Measurements from ENCODE around the gene CTU2.

The CTU2 gene

DNA sequence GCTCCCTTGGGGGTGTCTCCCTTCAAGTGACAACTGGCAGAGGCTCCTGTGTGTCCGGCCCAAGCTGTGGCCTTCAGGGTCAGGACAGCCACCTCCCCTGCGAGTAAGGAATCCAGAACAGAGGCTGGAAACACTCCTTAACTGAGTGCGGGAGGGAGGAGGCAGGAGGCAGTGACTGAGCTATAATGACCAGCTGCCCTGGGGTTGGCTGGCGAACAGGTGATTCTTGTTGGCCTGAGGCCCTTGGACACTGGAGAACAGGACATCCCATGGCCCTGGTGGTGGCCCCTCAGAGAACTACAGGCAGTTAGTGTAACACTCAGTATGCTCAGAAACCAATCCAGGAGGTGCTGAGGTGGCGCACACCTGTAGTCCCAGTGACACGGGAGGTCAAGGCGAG lies 10.6 kb upstream of the CTU2 start:
- no peak for DNase-seq
- intact Hi-C loops (cut with DNase I) = no loop called here

DNA sequence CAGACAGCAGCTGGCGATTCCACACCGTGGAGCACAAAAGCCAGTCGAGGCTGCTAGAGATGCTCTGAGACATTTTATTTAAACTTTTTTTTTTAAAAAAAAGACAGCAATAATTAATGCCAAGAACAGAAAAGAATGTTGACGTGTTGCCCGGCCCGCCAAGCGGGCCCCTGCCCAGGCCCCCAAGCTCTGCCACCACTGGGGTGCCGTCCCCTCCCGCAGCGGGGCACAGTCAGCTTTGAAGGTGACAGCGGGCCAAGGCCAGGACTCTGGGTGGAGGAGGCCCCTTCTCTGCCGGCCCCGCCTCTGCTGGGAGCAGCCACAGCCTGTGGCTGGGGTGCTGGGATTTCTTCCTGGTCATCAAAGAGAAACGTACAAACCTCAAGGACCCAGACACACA lies 9.9 kb upstream of the CTU2 start:
- intact Hi-C loops (cut with DNase I) = no loop called here

DNA sequence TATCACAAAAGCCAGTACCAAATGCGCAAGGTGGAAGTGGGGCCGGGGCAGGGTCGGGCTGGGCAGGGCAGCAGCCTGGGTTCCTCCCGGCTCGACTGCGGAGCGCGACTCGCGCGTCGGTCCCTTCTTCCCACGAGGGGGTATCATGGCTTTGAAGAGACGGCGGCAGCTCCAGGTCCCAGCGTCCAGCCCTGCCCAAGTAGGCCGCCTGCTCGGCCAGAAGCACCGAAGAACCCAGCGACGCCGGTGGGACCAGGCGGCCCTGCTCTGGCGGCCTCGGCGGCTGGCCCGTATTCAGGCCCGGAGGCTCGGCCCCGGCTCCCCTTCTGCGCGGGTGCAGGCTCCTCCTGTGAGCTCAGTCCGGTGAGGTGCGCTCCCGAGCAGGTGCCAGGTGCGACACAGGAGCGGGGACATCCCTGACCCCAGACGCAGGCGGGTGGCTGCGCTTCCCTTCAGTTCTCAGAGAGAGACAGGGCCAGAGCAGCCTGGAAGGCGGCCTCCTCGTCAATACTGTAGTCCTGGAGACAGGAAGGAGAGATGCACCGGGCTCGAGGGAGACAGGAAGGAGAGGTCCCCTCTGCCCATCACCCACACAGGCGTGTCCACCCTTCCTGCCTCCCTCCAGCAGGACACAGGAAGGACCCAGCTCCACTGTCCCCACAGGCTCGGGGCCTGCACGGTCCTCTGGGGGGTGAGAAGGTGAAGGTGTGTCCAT lies 9.0 kb upstream of the CTU2 start:
- intact Hi-C loops (cut with DNase I) = no loop called here
- no peak for DNase-seq

More for the DNA sequence above, 9.9 kb upstream of the CTU2 start:
- DNase-seq = no peak

DNA sequence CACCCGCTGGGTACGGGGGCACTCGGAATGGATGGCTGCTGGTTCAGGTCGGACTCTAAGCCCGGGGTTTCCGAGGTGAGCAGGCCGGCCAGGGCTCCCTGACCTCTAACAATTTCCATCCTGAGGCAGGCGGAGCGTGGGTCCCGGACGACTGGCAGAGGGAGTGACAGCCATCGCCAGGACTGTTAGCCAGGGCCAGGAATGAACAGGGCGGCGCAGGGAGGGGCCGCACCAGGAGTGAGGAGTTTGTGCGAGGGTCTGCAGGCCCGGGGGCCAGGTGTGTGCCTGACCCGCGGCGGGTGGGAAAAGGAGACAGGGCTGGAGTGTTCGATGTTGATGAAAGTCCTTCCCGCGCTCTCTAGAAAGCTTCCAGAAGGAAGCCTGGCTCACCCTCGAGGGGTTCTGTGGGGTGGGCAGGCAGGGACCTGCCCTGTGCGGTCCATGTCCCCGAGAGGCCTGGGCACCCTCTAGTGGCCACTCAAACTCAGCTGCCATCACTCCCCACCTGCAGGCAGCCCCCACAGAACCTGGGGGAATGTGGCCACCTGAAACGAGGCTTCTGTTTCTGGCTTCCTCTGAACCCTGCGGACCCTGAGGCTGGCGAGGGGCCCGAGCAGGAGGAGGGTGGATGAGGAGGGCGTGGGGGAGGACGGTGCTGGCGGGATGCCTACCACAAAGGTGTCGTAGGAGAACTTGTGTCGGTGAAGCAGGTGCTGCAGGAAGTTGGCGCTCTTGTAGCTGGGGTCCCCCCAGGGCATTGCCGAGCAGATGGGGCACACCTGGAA lies 8.3 kb upstream of the CTU2 start:
- DNase-seq = no peak

DNA sequence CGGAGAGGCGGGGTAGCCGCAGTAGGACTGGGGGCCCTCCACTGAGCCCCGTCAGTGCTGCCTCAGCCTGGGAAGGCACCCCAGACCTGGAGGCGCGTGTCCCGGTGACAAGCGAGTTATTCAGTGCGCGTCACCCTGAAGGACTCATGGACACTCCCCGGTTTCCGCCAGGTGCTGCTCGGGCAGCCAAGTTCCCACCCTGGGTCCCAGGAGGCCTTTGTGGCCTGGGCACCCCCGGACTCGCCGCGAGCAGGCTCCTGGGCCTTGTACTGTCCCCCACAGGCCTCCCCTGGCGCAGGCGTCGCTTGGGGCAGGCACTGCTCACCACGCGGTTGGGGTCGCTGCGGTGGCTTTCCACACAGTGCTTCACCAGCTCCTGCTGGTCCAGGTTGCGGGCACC lies 7.7 kb upstream of the CTU2 start:
- intact Hi-C loops (cut with DNase I) = no loop called here

More for the DNA sequence above, 8.3 kb upstream of the CTU2 start:
- intact Hi-C loops (cut with DNase I) = no loop called here

DNA sequence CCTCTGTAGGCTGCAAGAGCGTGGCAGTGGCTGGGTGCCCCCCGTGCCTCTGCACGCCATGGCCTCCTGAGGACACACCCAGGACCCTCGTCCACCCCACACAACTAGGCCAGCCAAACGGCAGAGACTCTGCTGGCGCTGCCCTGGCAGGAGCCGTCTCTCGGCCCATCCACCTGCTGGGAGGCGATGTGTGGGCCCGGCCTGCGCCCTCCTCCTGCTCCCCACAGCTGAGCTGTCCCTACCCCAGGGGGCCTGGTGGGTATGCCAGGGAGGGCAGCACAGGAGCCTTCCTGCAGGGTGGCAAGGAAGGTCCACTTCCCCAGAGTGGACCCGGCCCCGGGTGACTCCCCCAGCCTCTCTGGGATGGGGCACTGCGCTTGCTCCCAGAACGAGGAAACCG lies 7.1 kb upstream of the CTU2 start:
- DNase-seq = no peak
- intact Hi-C loops (cut with DNase I) = no loop called here

More for the DNA sequence above, 7.7 kb upstream of the CTU2 start:
- DNase-seq = no peak

DNA sequence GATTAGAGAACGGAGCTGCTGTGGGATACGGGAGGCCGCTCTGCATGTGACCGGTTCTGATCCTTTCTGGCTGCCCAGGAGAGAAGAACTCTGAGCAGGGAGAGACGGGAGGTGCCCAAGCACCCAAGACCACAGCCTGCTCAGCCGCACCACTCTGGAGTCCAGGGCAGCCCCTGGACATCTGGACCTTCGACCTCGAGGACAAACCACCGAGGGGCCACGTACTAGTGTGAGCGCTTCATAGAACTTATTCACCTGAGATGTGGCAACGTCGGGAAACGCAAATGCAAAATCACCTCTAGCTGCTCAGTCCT lies 6.0 kb upstream of the CTU2 start:
- DNase-seq = no peak
- intact Hi-C loops (cut with DNase I) = no loop called here

DNA sequence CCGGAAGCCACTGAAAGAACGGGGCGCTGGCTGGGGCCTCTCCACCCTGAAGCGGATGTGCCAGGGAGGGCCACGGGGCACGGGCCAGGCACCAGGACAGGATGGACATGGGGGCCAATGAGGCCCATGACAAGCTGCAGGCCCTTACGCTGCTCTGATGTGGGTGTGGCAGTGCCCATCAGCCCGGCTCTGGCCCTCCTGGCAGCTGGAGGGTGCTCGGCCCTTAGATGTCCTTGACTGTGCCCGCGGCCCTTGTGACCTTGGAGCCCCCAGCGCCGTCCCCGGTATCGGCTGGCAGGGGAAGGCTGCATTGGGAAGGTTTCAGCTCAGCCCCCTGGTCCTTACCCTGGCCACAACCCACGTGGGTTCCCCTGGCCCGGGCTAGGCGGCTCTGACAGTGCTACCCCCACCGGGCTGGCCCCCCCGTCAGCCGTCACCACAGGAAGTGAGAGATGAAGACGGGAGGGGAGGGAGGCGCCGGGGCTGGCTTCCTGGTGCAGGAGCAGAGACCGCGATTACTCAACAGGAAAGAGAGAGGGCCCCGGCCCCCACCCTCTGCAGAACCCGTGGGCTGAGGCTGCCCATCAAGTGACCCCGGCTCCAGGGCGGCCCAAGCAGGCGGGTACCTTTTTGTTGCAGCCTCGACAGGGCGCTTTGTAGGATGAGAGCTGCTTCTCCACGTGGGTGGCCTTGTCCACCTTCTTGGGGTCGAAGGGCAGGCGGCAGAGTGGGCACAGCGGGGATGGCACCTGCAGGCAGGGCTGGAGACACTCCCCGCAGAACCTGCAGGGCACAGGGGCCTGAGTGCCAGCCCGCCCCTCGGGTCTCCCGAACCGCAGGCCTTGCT lies 5.4 kb upstream of the CTU2 start:
- intact Hi-C loops (cut with DNase I) = no loop called here
- DNase-seq = peak in 8 of 10 donors; percentile 27 to 93 (median 55)

DNA sequence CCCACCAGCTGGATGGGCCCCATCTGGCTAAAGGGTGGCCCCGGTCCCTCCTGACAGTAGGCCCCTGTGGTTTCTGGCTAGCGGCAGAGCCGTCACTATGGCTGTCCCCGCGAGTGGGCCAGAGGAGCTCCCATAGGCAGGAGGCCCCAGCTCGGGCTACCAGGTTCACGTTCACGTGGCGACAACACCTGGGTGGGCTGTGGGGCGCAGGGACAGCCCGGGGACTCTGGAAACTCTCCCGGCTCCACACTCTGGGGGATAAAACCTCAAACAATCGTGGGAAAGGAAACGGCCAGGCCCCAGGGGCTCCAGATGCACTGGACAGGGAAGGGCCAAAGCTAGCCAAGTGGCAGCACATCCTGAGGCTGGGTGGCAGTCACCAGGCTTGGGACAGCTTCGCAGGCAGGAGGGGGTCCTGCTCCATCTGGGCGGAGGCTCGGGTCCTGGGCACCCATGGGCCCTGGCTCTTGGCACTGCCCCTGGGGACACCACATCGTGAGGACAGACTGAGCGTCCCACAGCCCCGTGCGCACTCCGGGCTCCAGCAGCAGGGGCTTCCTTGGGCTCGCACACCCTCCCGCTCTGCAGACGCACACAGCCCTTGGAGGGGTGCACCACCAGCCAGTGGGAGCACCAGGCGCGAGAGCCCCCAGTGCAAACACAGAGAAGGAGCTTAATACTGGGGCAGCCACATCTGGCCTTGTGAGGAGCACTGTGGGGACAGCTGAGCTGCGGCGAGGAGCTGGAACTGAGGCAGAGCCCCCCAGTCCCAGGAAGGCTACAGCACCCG lies 4.5 kb upstream of the CTU2 start:
- no peak for DNase-seq
- intact Hi-C loops (cut with DNase I) = no loop called here

DNA sequence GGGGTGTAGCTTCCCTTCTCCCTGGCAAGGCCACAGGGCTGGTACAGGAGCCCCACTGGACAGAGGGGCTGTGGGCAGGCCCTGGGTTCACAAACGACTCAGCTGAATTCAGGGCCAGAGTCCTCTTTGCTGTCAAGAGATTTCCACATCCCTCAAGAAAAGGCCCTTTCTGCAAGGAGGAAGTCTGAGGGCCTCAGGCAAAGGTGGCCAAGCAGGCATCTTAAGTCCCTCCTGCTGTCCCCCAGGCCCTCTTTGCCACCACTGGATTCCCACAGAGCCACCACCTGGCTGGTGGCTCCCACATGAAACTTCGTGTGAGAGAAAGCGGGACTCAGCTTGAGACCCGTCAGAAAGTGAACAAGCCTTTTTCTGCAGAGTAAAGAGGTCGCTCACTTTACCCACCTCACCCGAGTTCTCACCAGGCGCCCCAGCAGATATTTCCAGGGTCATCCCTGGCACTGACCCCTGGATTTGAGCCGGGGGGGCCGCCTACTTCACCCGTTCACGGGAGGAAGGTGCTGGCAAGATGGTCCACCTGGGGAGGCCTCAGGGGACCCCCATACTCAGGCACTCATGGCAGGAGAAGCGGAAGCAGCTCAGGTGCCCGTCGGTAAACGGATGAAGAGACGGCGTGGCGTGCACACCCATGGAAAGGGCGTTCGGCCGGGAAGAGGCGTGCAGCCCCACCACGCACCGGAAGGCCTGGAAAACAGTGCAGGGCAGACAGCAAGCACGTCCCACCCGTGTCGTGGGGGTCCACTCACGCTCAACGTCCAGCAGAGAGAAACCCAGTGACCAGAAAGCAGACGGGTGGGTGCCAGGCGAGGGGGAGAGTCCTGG lies 3.7 kb upstream of the CTU2 start:
- DNase-seq = no peak
- intact Hi-C loops (cut with DNase I) = no loop called here

DNA sequence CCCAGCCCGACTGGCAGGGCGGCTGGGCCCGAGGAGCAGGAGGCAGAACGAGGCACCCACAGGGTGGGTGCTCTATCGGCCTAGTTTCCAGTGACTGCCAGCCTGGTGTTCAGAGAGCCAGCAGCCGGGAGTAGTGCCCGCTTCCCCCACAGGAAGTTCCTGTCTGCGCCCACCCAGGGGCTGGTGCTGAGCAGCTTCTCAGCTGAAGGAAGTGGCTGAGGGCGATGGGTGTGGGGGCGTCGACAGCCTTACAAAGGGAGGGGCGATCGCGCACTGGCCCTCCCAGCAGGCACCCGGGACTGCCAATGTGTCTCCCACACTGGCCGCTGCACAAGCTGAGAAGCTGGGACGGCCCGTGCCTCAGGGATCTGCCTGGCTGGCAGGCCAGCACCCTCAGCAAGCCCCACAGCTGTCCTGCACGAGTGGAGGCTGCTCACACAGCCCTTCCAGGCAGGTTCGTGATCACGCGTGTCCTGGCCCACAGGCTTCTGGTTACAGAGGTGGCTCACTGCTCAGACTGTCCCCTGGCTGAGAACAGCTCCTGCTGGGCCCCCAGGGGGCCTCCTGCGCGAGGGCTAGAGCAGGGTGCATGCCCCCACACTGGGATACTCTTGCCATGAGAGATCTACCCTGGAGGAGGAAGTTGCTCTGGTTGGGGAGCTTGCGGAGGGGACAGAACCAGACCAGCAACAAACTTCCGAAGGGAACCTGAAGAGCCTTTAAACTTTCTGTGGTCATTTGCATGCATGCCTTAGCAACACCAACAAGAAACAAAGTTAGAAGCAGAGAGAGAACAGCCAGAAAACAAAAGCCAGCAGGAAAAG lies 2.6 kb upstream of the CTU2 start:
- peak in 5 of 10 donors; percentile 39 to 92 (median 57) for DNase-seq
- intact Hi-C loops (cut with DNase I) = no loop called here

DNA sequence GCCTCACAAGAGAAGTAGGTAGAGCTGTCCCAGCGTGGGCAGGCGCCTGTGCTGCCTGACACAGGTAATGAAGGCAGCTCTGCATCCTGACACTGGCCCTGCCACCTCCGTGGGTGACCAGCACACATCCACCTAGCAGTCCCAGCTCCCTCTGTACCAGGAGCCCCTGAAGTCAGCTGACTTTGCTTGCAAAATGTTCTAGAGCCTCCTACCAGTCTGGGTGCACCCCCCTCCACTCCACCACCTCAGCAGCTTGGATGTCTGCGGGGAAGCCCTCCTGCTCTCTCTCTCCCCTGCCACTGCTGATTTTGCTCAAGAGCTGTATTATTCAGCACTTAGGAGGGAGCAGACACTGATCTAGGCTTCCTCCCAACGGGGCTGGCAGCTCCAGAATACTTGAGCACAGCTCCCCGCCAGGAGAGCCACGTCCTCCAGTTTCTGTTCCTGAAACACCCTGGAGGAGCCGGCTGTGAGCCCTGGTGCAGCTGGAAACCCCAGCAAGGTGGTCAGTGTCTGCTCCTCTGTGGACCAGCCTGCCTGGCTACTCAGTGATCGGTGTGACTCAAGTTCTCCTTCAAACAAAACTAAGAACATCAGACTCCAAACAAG lies 1.1 kb upstream of the CTU2 start:
- intact Hi-C loops (cut with DNase I) = no loop called here
- DNase-seq = no peak

DNA sequence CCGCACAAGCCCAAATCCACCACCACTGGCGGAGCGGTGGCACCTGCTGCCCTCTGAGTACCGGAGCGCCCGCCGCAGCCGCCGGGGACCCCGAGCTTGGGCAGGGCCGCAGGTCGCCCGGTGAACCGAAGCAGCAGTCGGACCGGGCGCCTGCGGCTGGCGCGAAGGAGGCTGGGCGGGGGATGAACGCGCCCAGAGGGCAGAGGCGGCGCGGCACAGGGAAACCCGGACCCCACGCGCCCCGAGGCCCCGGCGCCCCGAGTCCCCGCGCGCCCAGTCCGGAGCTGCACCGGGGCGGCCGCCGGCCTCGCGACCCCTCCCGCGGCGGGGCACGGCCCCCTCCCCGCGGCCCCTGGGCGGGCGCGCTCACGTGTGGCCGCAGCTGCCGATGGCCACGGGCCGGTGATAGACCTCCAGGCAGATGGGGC lies 488 bp upstream of the CTU2 start:
- no peak for DNase-seq
- intact Hi-C loops (cut with DNase I) = loop anchor here (2.0 kb wide), 1 partner anchor 511 kb away; the partner anchor contains the start of gene ZNF778

DNA sequence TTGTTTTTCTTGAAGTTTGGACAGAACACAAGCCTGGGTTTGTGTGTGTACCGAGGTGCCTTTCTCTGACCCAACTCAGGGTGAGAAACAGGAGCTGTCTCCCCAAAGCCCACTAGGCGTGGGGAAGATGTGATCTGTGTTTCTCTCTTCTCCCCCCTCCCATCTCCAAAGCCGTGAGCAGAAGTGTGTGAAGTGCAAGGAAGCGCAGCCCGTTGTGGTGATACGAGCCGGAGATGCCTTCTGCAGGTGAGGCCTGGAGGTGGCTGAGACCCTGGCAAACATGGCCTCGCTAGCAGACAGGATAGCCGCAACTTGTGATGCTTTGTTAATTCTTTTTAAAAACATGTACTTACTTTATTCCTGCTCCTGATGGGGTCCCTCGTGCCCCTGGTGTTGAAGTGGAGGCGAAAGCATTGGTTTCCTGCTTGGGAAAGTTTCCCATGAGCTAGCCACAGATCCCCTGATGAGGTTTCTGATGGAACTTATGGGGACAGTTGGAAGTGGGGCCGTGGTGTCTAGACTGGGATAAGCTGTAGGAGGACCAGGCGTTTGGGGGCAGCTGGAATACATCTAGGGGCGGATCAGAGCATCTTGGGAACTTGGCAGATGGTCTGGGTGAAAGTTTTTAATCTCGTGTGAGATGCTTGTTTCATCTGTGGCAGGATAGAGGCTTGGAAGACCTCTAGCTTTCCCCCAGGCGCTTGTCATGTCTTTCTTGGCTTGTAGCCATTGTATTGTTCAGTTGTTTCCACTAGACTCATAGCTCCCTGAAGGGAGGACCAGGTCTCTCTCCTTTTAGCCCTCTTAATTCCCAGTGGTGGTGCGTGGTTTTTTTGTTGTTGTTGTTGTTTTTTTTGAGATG lies 893 bp downstream of the CTU2 start:
- intact Hi-C loops (cut with DNase I) = loop anchor here (2.0 kb wide), 1 partner anchor 510 kb away; the partner anchor contains the start of gene ZNF778
- no peak for DNase-seq

DNA sequence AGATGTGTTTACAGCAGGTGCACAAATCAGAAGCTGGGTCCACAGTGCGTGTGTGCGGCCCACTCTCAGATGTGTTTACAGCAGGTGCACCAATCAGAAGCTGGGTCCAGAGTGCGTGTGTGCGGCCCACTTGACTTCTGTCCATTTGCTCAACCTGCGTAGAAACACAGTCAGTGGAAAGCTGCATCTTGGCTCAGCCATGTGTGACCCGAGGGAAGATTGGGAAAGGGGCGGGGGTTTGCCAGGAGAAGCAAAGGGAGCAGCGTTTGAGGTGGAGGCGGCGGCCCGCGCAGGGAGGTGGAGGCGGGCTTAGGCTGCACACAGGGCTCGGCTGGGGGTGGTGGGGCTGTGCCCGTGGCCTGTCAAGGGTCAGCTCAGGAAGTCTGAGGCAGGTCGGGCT lies 4.3 kb downstream of the CTU2 start:
- intact Hi-C loops (cut with DNase I) = no loop called here
- DNase-seq = no peak

DNA sequence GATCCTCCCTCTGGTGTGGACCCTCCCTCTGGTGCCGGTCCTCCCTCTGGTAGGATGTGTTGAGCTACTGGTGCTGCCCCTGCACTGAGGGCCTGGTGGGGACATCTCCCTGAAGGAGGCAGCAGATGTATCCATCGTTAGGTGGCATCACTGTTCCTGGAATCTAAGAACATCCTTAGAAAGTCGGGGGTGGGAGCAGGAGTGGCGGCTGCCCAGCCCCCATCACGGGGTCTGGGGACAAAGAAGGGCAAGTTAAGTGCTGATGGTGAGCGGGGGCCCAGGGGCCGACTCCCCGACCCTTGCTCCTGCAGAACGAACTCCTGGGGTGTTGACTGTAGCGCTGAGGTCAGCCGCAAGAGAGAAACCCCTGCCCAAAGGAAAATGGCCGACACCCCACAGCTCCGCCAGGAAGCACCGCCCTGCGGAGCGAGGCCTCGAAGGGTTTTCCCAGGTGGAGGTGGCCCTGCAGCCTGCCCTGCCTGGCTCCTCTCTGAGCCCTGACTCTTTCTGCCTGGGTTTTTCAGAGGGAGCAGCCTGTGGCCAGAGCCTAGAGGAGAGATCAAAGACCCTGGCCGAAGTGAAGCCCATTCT lies 5.5 kb downstream of the CTU2 start:
- intact Hi-C loops (cut with DNase I) = no loop called here
- DNase-seq = no peak

All from posterior cingulate gyrus (tissue), 11 donors.